ENCODE data around the gene SUPT3H. TPM values are rescaled to one million over a fixed set of nuclear protein-coding genes. Genes with fewer than 3 reads are reported as not detected.

The SUPT3H gene
- total RNA-seq, 1 experiment from 2014 or later, result 12.7 TPM

- intact Hi-C loops (cut with micrococcal nuclease), result no loop called here
- no peak overlapping the region for H3K27ac Mint-ChIP-seq (ENCODE audit: low read depth, unreplicated experiment)
- no peaks in the 10 kb centered on the region for H3K4me1 Mint-ChIP-seq (ENCODE audit: insufficient read depth, unreplicated experiment)
- ChIA-PET CTCF (no interaction called here), POLR2A (no interaction called here)
- H3K27me3 Mint-ChIP-seq (ENCODE audit: insufficient read depth, unreplicated experiment), result no peaks in the 10 kb centered on the region
- no peak for TF ChIP-seq CTCF (IDR thresholded peaks at IDR 0.05; ENCODE audit: unreplicated experiment)
- H3K36me3 Mint-ChIP-seq (ENCODE audit: insufficient read depth, unreplicated experiment), result no peaks in the 10 kb centered on the region
- no TSS peak for BruUV-seq (replicated peaks)
- H3K4me3 Mint-ChIP-seq (ENCODE audit: unreplicated experiment), result no peak overlapping the region
- DNase-seq (ENCODE audit: unreplicated experiment), result no peak
- no peaks in the 10 kb centered on the region for H3K9me3 Mint-ChIP-seq (ENCODE audit: unreplicated experiment)
These were observed 365.0 kb downstream of the SUPT3H start for GRCh38 chr6:45012687-45013086.

- H3K27ac Mint-ChIP-seq (ENCODE audit: low read depth, unreplicated experiment), result no peak overlapping the region
- H3K4me1 Mint-ChIP-seq (ENCODE audit: insufficient read depth, unreplicated experiment), result no peaks in the 10 kb centered on the region
- ChIA-PET POLR2A (no interaction called here), CTCF (no interaction called here)
- TF ChIP-seq CTCF (IDR thresholded peaks at IDR 0.05; ENCODE audit: unreplicated experiment), result no peak
- H3K4me3 Mint-ChIP-seq (ENCODE audit: unreplicated experiment), result no peak overlapping the region
- H3K9me3 Mint-ChIP-seq (ENCODE audit: unreplicated experiment), result no peaks in the 10 kb centered on the region
- no TSS peak for BruUV-seq (replicated peaks)
- intact Hi-C loops (cut with micrococcal nuclease), result no loop called here
- DNase-seq (ENCODE audit: unreplicated experiment), result no peak
- no peaks in the 10 kb centered on the region for H3K27me3 Mint-ChIP-seq (ENCODE audit: insufficient read depth, unreplicated experiment)
- H3K36me3 Mint-ChIP-seq (ENCODE audit: insufficient read depth, unreplicated experiment), result no peaks in the 10 kb centered on the region
These were observed 368.2 kb downstream of the SUPT3H start for GRCh38 chr6:45009576-45009975.

- ChIA-PET CTCF (no interaction called here), POLR2A (interaction anchor here (1.1 kb wide), 1 partner anchor 21 kb away, joined by 3 read pairs; no protein-coding TSS in a partner anchor)
- Mint-ChIP-seq H3K4me3 (ENCODE audit: unreplicated experiment) (no peak overlapping the region), H3K27me3 (ENCODE audit: insufficient read depth, unreplicated experiment) (no peaks in the 10 kb centered on the region), H3K27ac (ENCODE audit: low read depth, unreplicated experiment) (no peak overlapping the region), H3K36me3 (ENCODE audit: insufficient read depth, unreplicated experiment) (no peaks in the 10 kb centered on the region), H3K4me1 (ENCODE audit: insufficient read depth, unreplicated experiment) (no peaks in the 10 kb centered on the region), H3K9me3 (ENCODE audit: unreplicated experiment) (no peaks in the 10 kb centered on the region)
- BruUV-seq (replicated peaks), result no TSS peak
- no peak for DNase-seq (ENCODE audit: unreplicated experiment)
- intact Hi-C loops (cut with micrococcal nuclease), result no loop called here
- TF ChIP-seq CTCF (IDR thresholded peaks at IDR 0.05; ENCODE audit: unreplicated experiment), result no peak
These were observed 370.8 kb downstream of the SUPT3H start for GRCh38 chr6:45006893-45007292.

- TF ChIP-seq CTCF (IDR thresholded peaks at IDR 0.05; ENCODE audit: unreplicated experiment), result no peak
These were observed 373.8 kb downstream of the SUPT3H start for GRCh38 chr6:45003961-45004360.

More at GRCh38 chr6:45003961-45004360, 373.8 kb downstream of the SUPT3H start:
- Mint-ChIP-seq H3K27ac (ENCODE audit: low read depth, unreplicated experiment) (no peak overlapping the region), H3K27me3 (ENCODE audit: insufficient read depth, unreplicated experiment) (no peaks in the 10 kb centered on the region), H3K9me3 (ENCODE audit: unreplicated experiment) (no peaks in the 10 kb centered on the region), H3K4me1 (ENCODE audit: insufficient read depth, unreplicated experiment) (no peaks in the 10 kb centered on the region), H3K4me3 (ENCODE audit: unreplicated experiment) (no peak overlapping the region), H3K36me3 (ENCODE audit: insufficient read depth, unreplicated experiment) (no peaks in the 10 kb centered on the region)
- POLR2A ChIA-PET, result no interaction called here
- intact Hi-C loops (cut with micrococcal nuclease), result no loop called here
- BruUV-seq (replicated peaks), result no TSS peak
- CTCF ChIA-PET, result no interaction called here
- DNase-seq (ENCODE audit: unreplicated experiment), result no peak

All from MCF 10A (cell line).